Measurements from ENCODE around the gene USF1. TPM values are rescaled to one million over a fixed set of nuclear protein-coding genes. Genes with fewer than 3 reads are reported as not detected.
"Not testable (repeated sequence)": the region's sequence is repeated elsewhere in the genome, so short reads cannot be mapped to it uniquely, and the experiment has no call there.

The USF1 gene
- total and polyA plus RNA-seq, 11 donors = 20.2 to 51.1 (median 30.7) TPM

DNA sequence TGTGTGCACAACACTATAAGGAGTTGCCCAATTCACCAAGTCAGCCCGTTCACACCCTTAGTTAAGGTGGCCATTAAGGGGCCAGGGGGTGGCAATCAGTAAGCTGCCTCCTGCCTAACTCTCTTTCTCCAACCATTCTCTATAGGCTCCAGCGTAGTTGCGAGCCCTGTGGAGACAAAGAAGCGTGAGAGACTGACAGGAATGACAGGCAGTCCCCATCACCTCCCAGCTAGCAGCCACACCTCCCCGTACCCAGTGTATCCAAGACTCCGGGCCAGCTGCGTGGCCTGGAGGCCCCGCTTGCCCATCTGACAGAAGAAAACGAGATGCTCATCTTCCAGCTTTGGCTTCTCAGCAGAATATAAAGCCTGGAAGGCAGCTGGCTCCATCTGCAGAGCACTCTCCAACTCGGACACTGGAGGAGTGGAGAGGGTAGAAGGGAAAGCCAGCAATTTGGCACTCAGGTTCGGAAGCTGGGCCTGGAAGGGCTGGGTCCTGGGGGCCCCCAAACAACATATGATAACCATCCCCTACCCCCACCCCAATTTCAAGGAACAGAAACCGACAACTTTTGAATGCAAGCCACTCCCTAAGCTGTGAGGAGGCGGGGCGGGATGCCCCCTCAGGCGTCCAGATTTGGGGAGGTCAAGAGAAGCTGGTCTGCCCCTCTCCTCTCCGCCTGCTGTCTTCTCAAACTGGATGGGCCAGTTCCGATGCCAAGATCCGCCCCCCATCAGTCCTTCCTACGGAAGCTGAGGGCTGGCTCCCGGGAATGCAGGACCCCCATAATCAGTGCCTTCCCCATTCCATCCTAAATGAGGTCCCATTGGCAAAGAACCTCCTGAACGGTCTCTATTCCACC lies 7.9 kb downstream of the USF1 start:
- Histone ChIP-seq H3K27ac (peak overlapping the region in 2 of 12 donors; percentile 46 to 62), H3K4me1 (peaks cover 0 to 21% (median 1%) of the 10 kb centered on the region in 12 donors), H3K4me3 (peak overlapping the region; percentile 18 to 71 (median 50)), H3K27me3 (no peaks in the 10 kb centered on the region), H3K9me3 (no peaks in the 10 kb centered on the region), H3K36me3 (peaks cover 0 to 47% (median 38%) of the 10 kb centered on the region in 9 donors)
- DNase-seq (no peak), ATAC-seq (peak in 1 of 4 donors; percentile 5)
- intact Hi-C loops (cut with DNase I) = loop anchor here in 1 of 10 donors (2.0 kb wide), 1 partner anchor 37 kb away; no protein-coding TSS in a partner anchor
- 62 to 78% (median 73%) methylated on average over 17 to 21 of the region's 21 CpGs for WGBS, 4 donors
- TF ChIP-seq, protein P1, sequence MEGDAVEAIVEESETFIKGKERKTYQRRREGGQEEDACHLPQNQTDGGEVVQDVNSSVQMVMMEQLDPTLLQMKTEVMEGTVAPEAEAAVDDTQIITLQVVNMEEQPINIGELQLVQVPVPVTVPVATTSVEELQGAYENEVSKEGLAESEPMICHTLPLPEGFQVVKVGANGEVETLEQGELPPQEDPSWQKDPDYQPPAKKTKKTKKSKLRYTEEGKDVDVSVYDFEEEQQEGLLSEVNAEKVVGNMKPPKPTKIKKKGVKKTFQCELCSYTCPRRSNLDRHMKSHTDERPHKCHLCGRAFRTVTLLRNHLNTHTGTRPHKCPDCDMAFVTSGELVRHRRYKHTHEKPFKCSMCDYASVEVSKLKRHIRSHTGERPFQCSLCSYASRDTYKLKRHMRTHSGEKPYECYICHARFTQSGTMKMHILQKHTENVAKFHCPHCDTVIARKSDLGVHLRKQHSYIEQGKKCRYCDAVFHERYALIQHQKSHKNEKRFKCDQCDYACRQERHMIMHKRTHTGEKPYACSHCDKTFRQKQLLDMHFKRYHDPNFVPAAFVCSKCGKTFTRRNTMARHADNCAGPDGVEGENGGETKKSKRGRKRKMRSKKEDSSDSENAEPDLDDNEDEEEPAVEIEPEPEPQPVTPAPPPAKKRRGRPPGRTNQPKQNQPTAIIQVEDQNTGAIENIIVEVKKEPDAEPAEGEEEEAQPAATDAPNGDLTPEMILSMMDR (IDR thresholded peaks at IDR 0.05) = no peak
- TF ChIP-seq POLR2A (IDR thresholded peaks at IDR 0.05) = no peak

DNA sequence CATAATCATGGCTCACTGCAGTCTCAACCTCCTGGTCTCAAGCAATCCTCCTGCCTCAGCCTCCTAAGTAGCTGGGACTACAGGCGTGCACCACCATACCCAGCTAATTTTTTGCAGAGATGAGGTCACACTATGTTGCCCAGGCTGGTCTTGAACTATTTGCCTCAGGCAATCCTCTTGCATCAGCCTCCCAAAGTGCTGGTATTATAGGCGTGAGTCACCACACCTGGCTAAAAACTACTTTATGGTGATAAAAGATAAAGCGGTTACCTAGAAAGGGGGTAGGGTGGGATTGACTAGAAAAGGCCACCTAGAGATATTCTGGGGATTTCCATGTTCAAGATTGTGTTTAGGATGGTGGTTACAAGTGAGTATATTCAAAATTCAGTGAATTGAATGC lies 12.0 kb downstream of the USF1 start:
- H3K27ac ChIP-seq = no peak overlapping the region
- ATAC-seq (no peak), DNase-seq (no peak)
- no peak overlapping the region for H3K4me3 ChIP-seq
- TF ChIP-seq, protein P1 (IDR thresholded peaks at IDR 0.05) = no peak
- no peak for TF ChIP-seq POLR2A (IDR thresholded peaks at IDR 0.05)
- 93 to 99% (median 97%) methylated on average over 3 of the region's 3 CpGs for WGBS, 4 donors
- intact Hi-C loops (cut with DNase I) = no loop called here
- no peaks in the 10 kb centered on the region for H3K9me3 ChIP-seq
- peaks cover 0 to 9% (median 0%) of the 10 kb centered on the region in 9 donors for H3K36me3 ChIP-seq
- H3K27me3 ChIP-seq = no peaks in the 10 kb centered on the region
- peaks cover 0 to 19% (median 0%) of the 10 kb centered on the region in 12 donors for H3K4me1 ChIP-seq

- Histone ChIP-seq H3K9me3 (no peaks in the 10 kb centered on the region), H3K27me3 (no peaks in the 10 kb centered on the region), H3K4me3 (no peak overlapping the region), H3K36me3 (peaks cover 0 to 5% (median 0%) of the 10 kb centered on the region in 9 donors), H3K27ac (no peak overlapping the region), H3K4me1 (peaks cover 0 to 9% (median 0%) of the 10 kb centered on the region in 12 donors)
- 31 to 42% (median 38%) methylated on average over 1 of the region's 1 CpG for WGBS, 4 donors
- no peak for DNase-seq
- ATAC-seq = no peak
- no peak for TF ChIP-seq POLR2A (IDR thresholded peaks at IDR 0.05)
- TF ChIP-seq, protein P1 (IDR thresholded peaks at IDR 0.05) = no peak
- intact Hi-C loops (cut with DNase I) = no loop called here
Observed at GRCh38 chr1:161032409-161032808, 13.4 kb downstream of the USF1 start.

- WGBS, 4 donors = 66 to 82% (median 79%) methylated on average over 2 of the region's 2 CpGs
- Histone ChIP-seq H3K27ac (no peak overlapping the region), H3K36me3 (no peaks in the 10 kb centered on the region), H3K9me3 (no peaks in the 10 kb centered on the region), H3K4me1 (peaks cover 0 to 9% (median 0%) of the 10 kb centered on the region in 12 donors), H3K27me3 (no peaks in the 10 kb centered on the region), H3K4me3 (no peak overlapping the region)
- intact Hi-C loops (cut with DNase I) = no loop called here
- no peak for TF ChIP-seq POLR2A (IDR thresholded peaks at IDR 0.05)
- TF ChIP-seq, protein P1 (IDR thresholded peaks at IDR 0.05) = no peak
- ATAC-seq (no peak), DNase-seq (no peak)
Observed at GRCh38 chr1:161031874-161032273, 13.9 kb downstream of the USF1 start.

DNA sequence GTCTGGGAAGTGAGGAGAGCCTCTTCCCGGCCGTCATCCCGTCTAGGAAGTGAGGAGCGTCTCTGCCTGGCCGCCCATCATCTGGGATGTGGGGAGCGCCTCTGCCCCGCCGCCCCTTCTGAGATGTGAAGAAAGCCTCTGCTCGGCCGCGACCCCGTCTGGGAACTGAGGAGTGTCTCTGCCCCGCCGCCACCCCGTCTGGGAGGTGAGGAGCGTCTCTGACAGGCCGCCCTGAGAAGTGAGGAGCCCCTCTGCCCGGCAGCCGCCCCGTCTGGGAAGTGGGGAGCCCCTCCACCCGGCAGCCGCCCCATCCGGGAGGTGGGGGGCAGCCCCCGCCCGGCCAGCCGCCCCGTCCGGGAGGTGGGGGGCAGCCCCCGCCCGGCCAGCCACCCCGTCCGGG lies 16.3 kb downstream of the USF1 start:
- DNase-seq; intact Hi-C loops (cut with DNase I); H3K36me3 ChIP-seq; H3K27me3 ChIP-seq; ATAC-seq; H3K27ac ChIP-seq; H3K4me1 ChIP-seq; H3K9me3 ChIP-seq; H3K4me3 ChIP-seq: not testable (repeated sequence)
- WGBS, 4 donors = 93 to 98% (median 97%) methylated on average over 27 to 32 of the region's 32 CpGs

DNA sequence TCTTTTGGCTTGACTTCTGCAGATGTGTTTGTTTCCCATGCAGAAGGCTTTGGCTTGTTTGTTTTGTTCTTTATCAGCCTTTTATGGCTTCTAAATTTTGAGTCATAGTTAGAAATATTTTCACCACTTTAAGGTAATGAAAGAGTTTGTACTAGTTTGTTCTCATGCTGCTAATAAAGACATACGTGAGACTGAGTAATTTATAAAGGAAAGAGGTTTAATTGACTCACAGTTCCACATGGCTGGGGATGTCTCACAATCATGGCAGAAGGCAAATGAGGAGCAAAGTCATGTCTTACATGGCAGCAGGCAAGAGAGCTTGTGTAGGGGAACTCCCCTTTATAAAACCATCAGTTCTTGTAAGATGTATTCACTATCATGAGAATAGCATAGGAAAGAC lies 18.8 kb downstream of the USF1 start:
- H3K4me1 ChIP-seq; intact Hi-C loops (cut with DNase I); H3K27ac ChIP-seq; DNase-seq; H3K4me3 ChIP-seq; H3K36me3 ChIP-seq; H3K27me3 ChIP-seq; ATAC-seq; H3K9me3 ChIP-seq: not testable (repeated sequence)
- 74 to 89% (median 82%) methylated on average over 1 of the region's 1 CpG for WGBS, 4 donors

DNA sequence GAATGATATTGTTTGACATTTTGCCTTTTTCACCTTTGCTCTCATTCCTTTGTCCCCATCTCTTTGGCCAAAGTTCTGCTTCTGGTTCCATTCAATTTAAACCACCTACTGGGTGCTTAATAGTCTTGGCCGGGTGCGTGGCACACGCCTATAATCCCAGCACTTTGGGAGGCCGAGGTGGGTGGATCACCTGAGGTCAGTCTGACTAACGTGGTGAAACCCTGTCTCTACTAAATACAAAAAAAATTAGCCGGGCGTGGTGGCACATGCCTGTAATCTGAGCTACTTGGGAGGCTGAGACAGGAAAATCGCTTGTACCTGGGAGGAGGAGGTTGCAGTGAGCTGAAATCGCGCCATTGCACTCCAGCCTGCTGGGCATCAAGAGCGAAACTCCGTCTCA lies 23.3 kb downstream of the USF1 start:
- WGBS, 4 donors = 89 to 95% (median 93%) methylated on average over 12 of the region's 12 CpGs
- intact Hi-C loops (cut with DNase I); ATAC-seq; H3K27me3 ChIP-seq; DNase-seq; H3K9me3 ChIP-seq; H3K36me3 ChIP-seq; H3K27ac ChIP-seq; H3K4me3 ChIP-seq: not testable (repeated sequence)
- peaks cover 0 to 41% (median 19%) of the 10 kb centered on the region in 12 donors for H3K4me1 ChIP-seq
